Subcutaneous adipose tissue (tissue), 4 donors: ENCODE measurements around the gene PLEKHG1. TPM values are rescaled to one million over a fixed set of nuclear protein-coding genes. Genes with fewer than 3 reads are reported as not detected.

ENCODE experiments used
- total RNA-seq, 4 donors: library from RNA; depleted of rRNA; stranded (reverse); fragments of >200 nt; gene quantifications; one replicate each; pipeline ENCODE4 v1.1.0, GENCODE V29; 2016
- TF ChIP-seq, protein P1 (sequence below): fragments of 450-650 bp; IDR thresholded peaks from one replicate; pipeline ENCODE4 v1.5.1; 2016; ENCODE audit warnings: low read depth, mild to moderate bottlenecking, control low read depth, antibody characterized with exemption, moderate library complexity

The PLEKHG1 gene
- total RNA-seq, 4 donors from 2014 or later: 12.4 to 58.4 (median 32.2) TPM

DNA sequence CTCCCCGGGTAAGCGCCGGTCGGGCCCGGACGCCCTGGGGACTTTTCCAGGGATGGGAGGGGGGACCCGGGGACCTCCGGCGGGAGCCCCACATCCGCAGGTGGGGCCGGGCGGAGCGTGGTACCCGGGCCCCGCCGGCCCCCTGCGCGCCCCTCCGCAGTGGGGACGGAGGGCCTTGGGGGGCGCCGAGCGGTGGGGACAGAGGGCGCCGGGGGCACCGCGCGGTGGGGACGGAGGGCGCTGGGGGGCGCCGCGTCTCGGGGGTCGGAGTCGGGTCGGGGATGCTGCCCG lies 270 bp downstream of the PLEKHG1 start:
- TF ChIP-seq, protein P1, sequence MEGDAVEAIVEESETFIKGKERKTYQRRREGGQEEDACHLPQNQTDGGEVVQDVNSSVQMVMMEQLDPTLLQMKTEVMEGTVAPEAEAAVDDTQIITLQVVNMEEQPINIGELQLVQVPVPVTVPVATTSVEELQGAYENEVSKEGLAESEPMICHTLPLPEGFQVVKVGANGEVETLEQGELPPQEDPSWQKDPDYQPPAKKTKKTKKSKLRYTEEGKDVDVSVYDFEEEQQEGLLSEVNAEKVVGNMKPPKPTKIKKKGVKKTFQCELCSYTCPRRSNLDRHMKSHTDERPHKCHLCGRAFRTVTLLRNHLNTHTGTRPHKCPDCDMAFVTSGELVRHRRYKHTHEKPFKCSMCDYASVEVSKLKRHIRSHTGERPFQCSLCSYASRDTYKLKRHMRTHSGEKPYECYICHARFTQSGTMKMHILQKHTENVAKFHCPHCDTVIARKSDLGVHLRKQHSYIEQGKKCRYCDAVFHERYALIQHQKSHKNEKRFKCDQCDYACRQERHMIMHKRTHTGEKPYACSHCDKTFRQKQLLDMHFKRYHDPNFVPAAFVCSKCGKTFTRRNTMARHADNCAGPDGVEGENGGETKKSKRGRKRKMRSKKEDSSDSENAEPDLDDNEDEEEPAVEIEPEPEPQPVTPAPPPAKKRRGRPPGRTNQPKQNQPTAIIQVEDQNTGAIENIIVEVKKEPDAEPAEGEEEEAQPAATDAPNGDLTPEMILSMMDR: no peak

DNA sequence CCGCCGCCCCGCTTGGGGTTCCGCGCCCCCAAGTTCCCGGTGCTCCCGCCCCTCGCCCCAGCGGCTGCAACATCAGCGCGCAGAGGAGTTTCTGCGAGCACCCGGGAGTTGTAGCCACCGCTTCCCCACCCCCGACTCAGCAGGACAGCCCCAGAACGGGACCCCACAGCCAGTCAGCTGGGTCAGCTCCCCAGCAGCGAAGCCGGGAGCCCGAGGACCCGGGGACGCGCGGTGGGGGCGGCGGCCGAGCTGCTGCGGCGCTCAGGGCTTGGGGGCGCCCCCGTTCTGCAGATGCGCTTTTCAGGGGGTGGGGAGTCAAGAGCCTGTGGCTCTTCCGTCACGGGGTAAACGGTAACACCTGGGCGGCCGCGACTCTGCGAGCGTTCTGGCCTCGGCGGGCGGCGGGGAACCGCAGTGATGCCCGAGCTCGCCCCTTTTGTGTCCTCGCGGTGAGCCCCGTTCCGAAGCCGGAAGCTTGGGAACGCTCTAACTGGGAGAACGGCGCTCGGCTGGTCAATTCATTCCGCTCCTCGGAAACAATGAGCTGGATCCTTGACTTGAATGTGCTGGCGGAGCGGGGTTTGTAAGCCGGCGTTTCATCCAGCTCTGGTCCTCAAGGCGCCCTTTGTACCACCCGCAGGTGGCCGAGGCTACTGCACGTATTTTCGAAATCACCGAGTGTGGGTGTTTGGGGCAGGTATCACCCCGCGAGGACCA lies 774 bp downstream of the PLEKHG1 start:
- TF ChIP-seq, protein P1: no peak

DNA sequence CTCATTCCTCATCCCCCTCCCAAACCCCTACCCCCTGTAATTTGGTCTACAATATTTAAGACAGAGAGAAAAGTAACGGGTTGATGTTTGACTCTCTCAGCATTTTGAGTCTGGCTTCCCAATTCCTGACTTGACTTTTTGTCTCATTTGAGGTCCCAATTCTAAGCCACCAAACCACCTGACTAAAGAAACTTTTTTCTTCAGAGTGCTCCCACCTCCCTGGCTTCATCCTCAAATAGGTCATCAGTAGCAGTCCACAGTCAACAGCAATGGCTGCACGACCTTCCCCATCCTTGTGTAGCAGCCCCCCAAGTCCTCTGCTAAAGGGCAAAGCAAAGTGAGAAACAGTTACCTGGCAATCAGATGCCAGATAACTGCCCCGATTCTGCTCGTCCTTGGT lies 1.8 kb downstream of the PLEKHG1 start:
- TF ChIP-seq, protein P1: no peak

DNA sequence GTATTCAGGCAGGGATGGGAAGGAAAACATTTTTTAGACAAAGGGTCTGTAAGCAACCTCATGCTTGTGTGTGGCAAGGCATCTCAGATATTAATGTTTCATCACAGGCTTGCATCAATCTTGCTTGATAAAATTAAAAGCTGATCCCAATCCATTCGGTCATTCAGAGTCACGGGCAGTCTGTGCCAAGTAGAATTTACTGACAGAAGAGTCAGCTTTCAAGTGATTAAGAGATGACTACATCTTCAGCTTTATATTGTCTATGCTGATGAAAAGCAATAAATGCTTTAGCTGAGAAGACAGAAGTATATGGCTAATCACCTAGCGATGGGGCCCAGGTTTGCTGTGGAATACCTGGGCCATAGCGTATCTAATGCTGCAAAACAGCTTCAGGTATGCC lies 3.5 kb downstream of the PLEKHG1 start:
- TF ChIP-seq, protein P1: no peak

DNA sequence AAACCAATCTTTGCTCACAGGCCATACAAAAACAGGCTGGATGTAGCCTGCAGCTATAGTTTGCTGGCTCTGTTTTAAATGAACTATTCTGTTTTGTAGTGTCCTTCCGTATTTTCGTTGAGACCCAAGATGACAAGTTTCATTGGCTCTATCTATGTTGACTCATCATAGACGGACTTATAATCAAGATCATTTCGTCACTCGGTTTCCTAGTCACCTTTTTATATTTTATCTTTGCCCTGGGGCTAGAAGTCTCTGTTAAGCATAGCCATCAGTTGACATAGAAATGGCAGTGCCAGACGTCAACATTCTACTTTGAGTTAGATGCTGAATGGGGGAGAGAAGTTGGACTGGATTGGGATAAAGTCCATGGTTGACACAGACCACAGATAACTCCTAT lies 4.8 kb downstream of the PLEKHG1 start:
- TF ChIP-seq, protein P1: no peak

DNA sequence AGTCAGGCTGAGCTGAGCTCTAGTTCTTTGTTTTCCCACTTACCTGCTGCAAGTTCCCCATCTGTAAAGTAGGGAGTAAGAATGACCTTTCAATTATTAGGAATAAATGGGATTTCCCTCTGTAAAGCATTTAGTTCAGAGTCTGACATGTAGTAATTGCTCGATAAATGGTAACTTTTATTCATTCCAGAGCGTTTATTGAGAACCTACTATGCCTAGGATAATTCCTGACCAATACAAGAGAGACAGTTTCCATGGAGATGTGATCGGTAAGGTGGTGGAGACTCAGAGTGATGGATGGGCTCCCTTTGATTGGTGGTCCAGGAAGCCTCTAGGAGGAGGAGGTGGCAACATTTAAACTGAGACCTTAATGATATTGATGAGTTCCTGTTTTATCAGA lies 5.6 kb downstream of the PLEKHG1 start:
- TF ChIP-seq, protein P1: no peak

DNA sequence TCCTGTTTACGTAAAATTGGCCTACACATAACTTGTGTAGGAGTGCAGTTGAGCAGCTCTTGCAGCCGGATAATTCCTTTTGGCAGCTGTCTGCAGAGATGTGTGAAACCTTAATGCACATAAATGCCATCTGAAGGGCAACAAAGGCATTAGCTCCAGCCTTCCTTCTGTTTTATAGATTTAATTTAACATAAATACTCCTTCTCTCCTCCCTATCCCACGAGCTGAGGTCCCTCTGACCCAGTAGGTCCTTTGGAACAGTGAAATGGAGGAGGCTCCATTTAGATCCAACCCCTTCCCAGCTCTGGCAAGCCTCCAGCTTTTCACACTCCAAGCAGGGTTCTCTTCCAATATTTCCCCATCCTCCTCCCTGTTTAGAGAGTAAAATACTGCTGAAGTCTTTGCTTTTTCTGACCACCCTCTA lies 6.5 kb downstream of the PLEKHG1 start:
- TF ChIP-seq, protein P1: no peak
